ENCODE results near the gene ARHGAP26. TPM values are rescaled to one million over a fixed set of nuclear protein-coding genes. Genes with fewer than 3 reads are reported as not detected.

ARHGAP26 gene
- total and polyA plus RNA-seq, 2 experiments from 2014 or later = 9.5 to 16.8 TPM

GRCh38 chr5:143041461-143041860 lies 271.3 kb downstream of the ARHGAP26 start (continued):
- TF ChIP-seq CTCF (conservative IDR thresholded peaks at IDR 0.05; ENCODE audit: low read depth in 2 of 2) (no peak), ZNF331 (CRISPR knock-in tag; IDR thresholded peaks at IDR 0.05; ENCODE audit: low read depth) (no peak), ETS1 (IDR thresholded peaks at IDR 0.05) (no peak), EZH2phosphoT487 (IDR thresholded peaks at IDR 0.05; ENCODE audit: unreplicated experiment) (no peak), CREB1 (CRISPR knock-in tag; IDR thresholded peaks at IDR 0.05; ENCODE audit: low read depth) (no peak), ZNF114 (CRISPR knock-in tag; IDR thresholded peaks at IDR 0.05) (no peak), EZH2 (IDR thresholded peaks at IDR 0.05; ENCODE audit: low read depth, unreplicated experiment) (no peak), POLR2AphosphoS5 (IDR thresholded peaks at IDR 0.05; ENCODE audit: low read depth) (no peak)

GRCh38 chr5:143041972-143042770 lies 272.0 kb downstream of the ARHGAP26 start:
- no peak for ATAC-seq
- H3K4me1 Mint-ChIP-seq = peaks cover 17% of the 10 kb centered on the region
- no peak for DNase-seq (ENCODE audit: low spot score)
- Histone ChIP-seq H3F3A (replicated peaks; ENCODE audit: low read depth) (no peaks in the 10 kb centered on the region), H2AFZ (no peak overlapping the region), H3K4me1 (ENCODE audit: insufficient read depth) (no peaks in the 10 kb centered on the region), H4K20me1 (replicated peaks; ENCODE audit: insufficient read depth) (no peaks in the 10 kb centered on the region), H3K79me2 (replicated peaks; ENCODE audit: insufficient read depth) (no peaks in the 10 kb centered on the region), H3K27me3 (ENCODE audit: insufficient read depth) (no peaks in the 10 kb centered on the region), H3K36me3 (ENCODE audit: insufficient read depth) (no peaks in the 10 kb centered on the region), H3K4me3 (no peak overlapping the region), H3K9me2 (ENCODE audit: insufficient read depth) (no peaks in the 10 kb centered on the region), H3K27ac (ENCODE audit: low read depth) (no peak overlapping the region), H3K4me2 (no peak overlapping the region)
- peaks cover 8% of the 10 kb centered on the region for H3K27me3 Mint-ChIP-seq (ENCODE audit: insufficient read depth, low read depth, poor library complexity)
- H3K4me3 Mint-ChIP-seq = no peak overlapping the region
- H3K27ac Mint-ChIP-seq = no peak overlapping the region
- peaks cover 19% of the 10 kb centered on the region; the same call in 2 of the 3 replicates for H3K36me3 Mint-ChIP-seq (ENCODE audit: low read depth)
- no peaks in the 10 kb centered on the region for H3K9me3 Mint-ChIP-seq
- no peak for TF ChIP-seq NANOG (IDR thresholded peaks at IDR 0.05; ENCODE audit: borderline replicate concordance)
- no peak for TF ChIP-seq REST (IDR thresholded peaks at IDR 0.05; ENCODE audit: unreplicated experiment)
- TF ChIP-seq CTCF (conservative IDR thresholded peaks at IDR 0.05; ENCODE audit: low read depth in 2 of 2) = no peak
- no peak for TF ChIP-seq CREB1 (CRISPR knock-in tag; IDR thresholded peaks at IDR 0.05; ENCODE audit: low read depth)
- TF ChIP-seq ETS1 (IDR thresholded peaks at IDR 0.05) = no peak
- no peak for TF ChIP-seq ZNF114 (CRISPR knock-in tag; IDR thresholded peaks at IDR 0.05)
- TF ChIP-seq POLR2AphosphoS5 (IDR thresholded peaks at IDR 0.05; ENCODE audit: low read depth) = no peak
- no peak for TF ChIP-seq STAT1 (IDR thresholded peaks at IDR 0.05; ENCODE audit: unreplicated experiment)

Measured in GM23338 (cell line).